ENCODE data around the gene PGM2L1. TPM values are rescaled to one million over a fixed set of nuclear protein-coding genes. Genes with fewer than 3 reads are reported as not detected.
"Not testable (repeated sequence)": the region's sequence is repeated elsewhere in the genome, so short reads cannot be mapped to it uniquely, and the experiment has no call there.

PGM2L1 gene
- total RNA-seq, 3 donors from 2014 or later, result 2.1 to 13.5 (median 6.6) TPM

GRCh38 chr11:74373382-74373781, 24.9 kb downstream of the PGM2L1 start:
- Histone ChIP-seq H3K27ac (no peak overlapping the region), H3K9me3 (no peaks in the 10 kb centered on the region), H3K4me1 (no peaks in the 10 kb centered on the region), H3K27me3 (no peaks in the 10 kb centered on the region), H3K4me3 (no peak overlapping the region), H3K36me3 (peaks cover 9% of the 10 kb centered on the region)
- TF ChIP-seq POLR2AphosphoS5 (IDR thresholded peaks at IDR 0.05), result no peak
- TF ChIP-seq POLR2A (IDR thresholded peaks at IDR 0.05), result no peak
- TF ChIP-seq, protein P1, sequence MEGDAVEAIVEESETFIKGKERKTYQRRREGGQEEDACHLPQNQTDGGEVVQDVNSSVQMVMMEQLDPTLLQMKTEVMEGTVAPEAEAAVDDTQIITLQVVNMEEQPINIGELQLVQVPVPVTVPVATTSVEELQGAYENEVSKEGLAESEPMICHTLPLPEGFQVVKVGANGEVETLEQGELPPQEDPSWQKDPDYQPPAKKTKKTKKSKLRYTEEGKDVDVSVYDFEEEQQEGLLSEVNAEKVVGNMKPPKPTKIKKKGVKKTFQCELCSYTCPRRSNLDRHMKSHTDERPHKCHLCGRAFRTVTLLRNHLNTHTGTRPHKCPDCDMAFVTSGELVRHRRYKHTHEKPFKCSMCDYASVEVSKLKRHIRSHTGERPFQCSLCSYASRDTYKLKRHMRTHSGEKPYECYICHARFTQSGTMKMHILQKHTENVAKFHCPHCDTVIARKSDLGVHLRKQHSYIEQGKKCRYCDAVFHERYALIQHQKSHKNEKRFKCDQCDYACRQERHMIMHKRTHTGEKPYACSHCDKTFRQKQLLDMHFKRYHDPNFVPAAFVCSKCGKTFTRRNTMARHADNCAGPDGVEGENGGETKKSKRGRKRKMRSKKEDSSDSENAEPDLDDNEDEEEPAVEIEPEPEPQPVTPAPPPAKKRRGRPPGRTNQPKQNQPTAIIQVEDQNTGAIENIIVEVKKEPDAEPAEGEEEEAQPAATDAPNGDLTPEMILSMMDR (IDR thresholded peaks at IDR 0.05), result no peak
- DNase-seq (ENCODE audit: low spot score in 2 of 2), result no peak
- intact Hi-C loops (cut with DNase I; ENCODE audit: low total_unique reads), result no loop called here

- H3K9me3 ChIP-seq, result no peaks in the 10 kb centered on the region
- no peak for DNase-seq (ENCODE audit: low spot score in 2 of 2)
- intact Hi-C loops (cut with DNase I; ENCODE audit: low total_unique reads), result no loop called here
- H3K4me3 ChIP-seq, result no peak overlapping the region
- no peak overlapping the region for H3K27ac ChIP-seq
- TF ChIP-seq POLR2AphosphoS5 (IDR thresholded peaks at IDR 0.05) (no peak), POLR2A (IDR thresholded peaks at IDR 0.05) (no peak)
- TF ChIP-seq, protein P1 (IDR thresholded peaks at IDR 0.05), result no peak
- no peaks in the 10 kb centered on the region for H3K4me1 ChIP-seq
- no peaks in the 10 kb centered on the region for H3K27me3 ChIP-seq
- peaks cover 9% of the 10 kb centered on the region for H3K36me3 ChIP-seq
Measured at GRCh38 chr11:74371269-74372052, 26.8 kb downstream of the PGM2L1 start.

DNA sequence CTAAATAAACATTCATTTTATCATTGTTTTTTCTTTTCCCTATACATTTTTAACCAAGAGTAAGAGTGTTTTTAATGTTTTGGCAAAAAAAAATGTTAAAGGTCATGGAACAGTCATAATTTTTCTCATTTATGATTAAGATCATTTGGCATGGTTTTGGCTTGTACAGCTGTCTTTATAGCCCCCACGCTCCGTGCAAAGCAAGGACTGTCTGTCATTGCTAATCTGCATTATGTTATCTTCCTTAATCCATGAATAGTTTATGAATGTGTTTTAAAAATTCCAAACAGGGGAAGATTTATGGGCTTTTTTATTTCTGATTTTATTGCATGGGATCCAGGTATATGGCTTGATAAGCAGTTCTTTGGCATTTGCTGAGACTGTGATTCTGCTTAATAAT, 28.1 kb downstream of the PGM2L1 start:
- intact Hi-C loops (cut with DNase I; ENCODE audit: low total_unique reads), result no loop called here
- Histone ChIP-seq H3K9me3 (no peaks in the 10 kb centered on the region), H3K27me3 (no peaks in the 10 kb centered on the region), H3K4me3 (no peak overlapping the region), H3K4me1 (no peaks in the 10 kb centered on the region), H3K27ac (no peak overlapping the region), H3K36me3 (peaks cover 9% of the 10 kb centered on the region)
- no peak for DNase-seq (ENCODE audit: low spot score in 2 of 2)
- TF ChIP-seq POLR2AphosphoS5 (IDR thresholded peaks at IDR 0.05), result no peak
- TF ChIP-seq, protein P1 (IDR thresholded peaks at IDR 0.05), result no peak
- no peak for TF ChIP-seq POLR2A (IDR thresholded peaks at IDR 0.05)

DNA sequence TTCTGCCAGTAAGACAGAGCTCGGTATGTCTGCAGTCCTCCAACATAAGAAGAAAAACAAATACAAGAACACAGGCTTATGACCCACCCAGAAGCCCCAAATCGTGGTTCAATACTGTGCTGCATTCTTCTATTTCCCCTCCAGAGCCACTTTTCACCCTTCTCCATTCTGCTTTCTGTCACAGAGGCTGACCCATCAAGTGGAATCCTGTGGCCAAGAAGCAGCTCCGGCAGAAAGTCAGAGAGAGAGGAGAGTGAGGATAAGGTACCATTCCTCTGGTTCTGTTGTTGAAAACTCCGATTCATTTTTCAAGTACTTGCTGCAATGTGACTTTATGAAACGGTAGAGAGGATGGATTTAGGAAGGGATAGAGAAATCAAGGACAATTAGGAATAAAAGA, 30.4 kb downstream of the PGM2L1 start:
- Histone ChIP-seq H3K36me3 (peaks cover 9% of the 10 kb centered on the region), H3K4me3 (no peak overlapping the region), H3K27ac (no peak overlapping the region), H3K27me3 (no peaks in the 10 kb centered on the region), H3K9me3 (no peaks in the 10 kb centered on the region), H3K4me1 (no peaks in the 10 kb centered on the region)
- TF ChIP-seq POLR2A (IDR thresholded peaks at IDR 0.05), result no peak
- no peak for TF ChIP-seq POLR2AphosphoS5 (IDR thresholded peaks at IDR 0.05)
- TF ChIP-seq, protein P1 (IDR thresholded peaks at IDR 0.05), result no peak
- no peak for DNase-seq (ENCODE audit: low spot score in 2 of 2)
- intact Hi-C loops (cut with DNase I; ENCODE audit: low total_unique reads), result no loop called here

GRCh38 chr11:74366576-74366975, 31.7 kb downstream of the PGM2L1 start:
- TF ChIP-seq, protein P1 (IDR thresholded peaks at IDR 0.05), result no peak
- TF ChIP-seq POLR2A (IDR thresholded peaks at IDR 0.05) (no peak), POLR2AphosphoS5 (IDR thresholded peaks at IDR 0.05) (no peak)
- no peak for DNase-seq (ENCODE audit: low spot score in 2 of 2)
- Histone ChIP-seq H3K4me1 (no peaks in the 10 kb centered on the region), H3K27ac (no peak overlapping the region), H3K36me3 (peaks cover 4% of the 10 kb centered on the region), H3K27me3 (no peaks in the 10 kb centered on the region), H3K4me3 (no peak overlapping the region), H3K9me3 (no peaks in the 10 kb centered on the region)
- intact Hi-C loops (cut with DNase I; ENCODE audit: low total_unique reads), result no loop called here

DNA sequence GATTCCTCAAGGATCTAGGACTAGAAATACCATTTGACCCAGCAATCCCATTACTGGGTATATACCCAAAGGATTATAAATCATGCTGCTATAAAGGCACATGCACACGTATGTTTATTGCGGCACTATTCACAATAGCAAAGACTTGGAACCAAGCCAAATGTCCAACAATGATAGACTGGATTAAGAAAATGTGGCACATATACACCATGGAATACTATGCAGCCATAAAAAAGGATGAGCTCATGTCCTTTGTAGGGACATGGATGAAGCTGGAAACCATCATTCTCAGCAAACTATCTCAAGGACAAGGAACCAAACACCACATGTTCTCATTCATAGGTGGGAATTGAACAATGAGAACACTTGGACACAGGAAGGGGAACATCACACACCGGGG, 32.4 kb downstream of the PGM2L1 start:
- DNase-seq (ENCODE audit: low spot score in 2 of 2); H3K27ac ChIP-seq; H3K9me3 ChIP-seq: not testable (repeated sequence)

More for the DNA sequence above, 32.4 kb downstream of the PGM2L1 start:
- H3K4me1 ChIP-seq; H3K4me3 ChIP-seq; intact Hi-C loops (cut with DNase I; ENCODE audit: low total_unique reads); H3K27me3 ChIP-seq; H3K36me3 ChIP-seq: not testable (repeated sequence)
